Peyer's patch (tissue), 4 donors: Measurements from ENCODE around the gene DMKN.

ENCODE experiments used
- POLR2A ChIP-seq, 2 donors: fragments of 450-650 bp; IDR thresholded peaks; one replicate each; pipeline ENCODE4 v1.5.1; 2017; ENCODE audit warnings: antibody characterized with exemption in 2 of 2, mild to moderate bottlenecking in 2 of 2, moderate library complexity in 2 of 2
- TF ChIP-seq, protein P1 (sequence below), 6 experiments: fragments of 450-650 bp in 4 of 6; fragments of 200-600 bp in 2 of 6; sonication (generic) in 1 of 6; IDR thresholded peaks; one replicate each; pipeline ENCODE4 v1.5.1; 2017 to 2019; ENCODE audit warnings: antibody characterized with exemption in 6 of 6, mild to moderate bottlenecking in 3 of 6, moderate library complexity in 1 of 6

DNA sequence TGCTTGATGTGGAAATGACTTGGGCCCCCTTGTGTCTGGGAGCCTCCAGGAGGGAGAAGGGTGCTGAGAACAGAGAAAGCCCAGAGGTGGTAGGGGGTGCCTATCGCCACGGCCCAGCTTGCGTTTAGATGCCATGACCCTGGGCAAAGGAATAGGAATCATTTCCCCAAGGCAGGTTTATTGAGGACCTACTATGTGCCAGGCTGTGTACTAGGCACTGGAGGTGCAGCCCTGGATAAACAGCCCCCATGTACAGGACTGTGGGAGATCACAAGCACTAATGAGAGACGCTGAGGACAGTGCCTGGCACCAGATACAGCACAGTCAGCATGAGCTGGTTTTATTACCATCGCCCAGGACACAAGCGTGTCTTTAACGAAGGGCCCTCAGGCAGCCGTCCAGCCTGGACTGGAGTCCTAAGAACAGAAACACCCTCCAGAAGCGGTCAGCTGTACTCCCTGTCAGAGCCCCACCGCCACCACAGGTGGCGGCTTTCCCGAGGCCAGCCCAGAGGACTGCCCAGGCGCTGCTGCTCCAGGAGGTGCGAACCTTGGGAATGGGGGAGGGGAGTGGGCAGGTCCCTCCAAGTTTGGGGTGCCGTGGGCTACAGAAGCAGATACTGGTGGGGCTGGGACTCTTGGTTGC is 36.6 kb upstream of the DMKN start:
- TF ChIP-seq POLR2A (IDR thresholded peaks at IDR 0.05) = no peak
- TF ChIP-seq, protein P1, sequence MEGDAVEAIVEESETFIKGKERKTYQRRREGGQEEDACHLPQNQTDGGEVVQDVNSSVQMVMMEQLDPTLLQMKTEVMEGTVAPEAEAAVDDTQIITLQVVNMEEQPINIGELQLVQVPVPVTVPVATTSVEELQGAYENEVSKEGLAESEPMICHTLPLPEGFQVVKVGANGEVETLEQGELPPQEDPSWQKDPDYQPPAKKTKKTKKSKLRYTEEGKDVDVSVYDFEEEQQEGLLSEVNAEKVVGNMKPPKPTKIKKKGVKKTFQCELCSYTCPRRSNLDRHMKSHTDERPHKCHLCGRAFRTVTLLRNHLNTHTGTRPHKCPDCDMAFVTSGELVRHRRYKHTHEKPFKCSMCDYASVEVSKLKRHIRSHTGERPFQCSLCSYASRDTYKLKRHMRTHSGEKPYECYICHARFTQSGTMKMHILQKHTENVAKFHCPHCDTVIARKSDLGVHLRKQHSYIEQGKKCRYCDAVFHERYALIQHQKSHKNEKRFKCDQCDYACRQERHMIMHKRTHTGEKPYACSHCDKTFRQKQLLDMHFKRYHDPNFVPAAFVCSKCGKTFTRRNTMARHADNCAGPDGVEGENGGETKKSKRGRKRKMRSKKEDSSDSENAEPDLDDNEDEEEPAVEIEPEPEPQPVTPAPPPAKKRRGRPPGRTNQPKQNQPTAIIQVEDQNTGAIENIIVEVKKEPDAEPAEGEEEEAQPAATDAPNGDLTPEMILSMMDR (IDR thresholded peaks at IDR 0.05) = no peak
